ENCODE measurements around the gene SLC35E3.

Gene SLC35E3

GRCh38 chr12:68825569-68826217 is 79.7 kb downstream of the SLC35E3 start:
- H3K27ac ChIP-seq (ENCODE audit: low read depth, low read length) = no peak overlapping the region
- peaks cover 7% of the 10 kb centered on the region for H3K36me3 ChIP-seq (ENCODE audit: control insufficient read depth, insufficient read depth, low read length)
- no peak overlapping the region for H3K23ac ChIP-seq (ENCODE audit: low read length)
- WGBS (ENCODE audit: extremely low coverage, insufficient coverage, low lambda C conversion rate) = no CpG with 5 or more reads among the region's 11 CpGs
- H2BK120ac ChIP-seq (ENCODE audit: low read depth, low read length) = no peak overlapping the region
- H4K8ac ChIP-seq (ENCODE audit: low read depth, low read length) = no peak overlapping the region
- no peaks in the 10 kb centered on the region for H3K4me1 ChIP-seq (ENCODE audit: control insufficient read depth, low read depth, low read length)
- H3K4me3 ChIP-seq (ENCODE audit: low read length) = no peak overlapping the region
- no peak overlapping the region for H3K18ac ChIP-seq (ENCODE audit: low read length)
- H3K4ac ChIP-seq (ENCODE audit: low read depth, low read length) = no peak overlapping the region
- no peak overlapping the region for H3K9ac ChIP-seq (ENCODE audit: low read length)
- no peak overlapping the region for H3K4me2 ChIP-seq (ENCODE audit: low read length)
- peaks cover 2% of the 10 kb centered on the region for H3K79me1 ChIP-seq (ENCODE audit: low read length)
- no peak overlapping the region for H2AK5ac ChIP-seq (ENCODE audit: low read length)
- H3K27me3 ChIP-seq (ENCODE audit: insufficient read depth, low read length, poor library complexity) = no peaks in the 10 kb centered on the region
- H3K56ac ChIP-seq (ENCODE audit: low read length) = no peak overlapping the region
- DNase-seq = no peak
- H2BK5ac ChIP-seq (ENCODE audit: low read length) = no peak overlapping the region
- no peak overlapping the region for H2BK15ac ChIP-seq (replicated peaks; ENCODE audit: low read depth)
- no peak overlapping the region for H4K5ac ChIP-seq (ENCODE audit: low read length)
- peaks cover 2% of the 10 kb centered on the region for H3K79me2 ChIP-seq (ENCODE audit: control insufficient read depth, insufficient read depth, low read length)

GRCh38 chr12:68827895-68828671 is 82.1 kb downstream of the SLC35E3 start:
- no peak overlapping the region for H2BK120ac ChIP-seq (ENCODE audit: low read depth, low read length)
- peaks cover 2% of the 10 kb centered on the region for H3K79me1 ChIP-seq (ENCODE audit: low read length)
- H3K18ac ChIP-seq (ENCODE audit: low read length) = no peak overlapping the region
- no peaks in the 10 kb centered on the region for H3K79me2 ChIP-seq (ENCODE audit: control insufficient read depth, insufficient read depth, low read length)
- no peak overlapping the region for H3K4ac ChIP-seq (ENCODE audit: low read depth, low read length)
- no peak overlapping the region for H3K56ac ChIP-seq (ENCODE audit: low read length)
- H4K8ac ChIP-seq (ENCODE audit: low read depth, low read length) = no peak overlapping the region
- H3K23ac ChIP-seq (ENCODE audit: low read length) = no peak overlapping the region
- H2AK5ac ChIP-seq (ENCODE audit: low read length) = no peak overlapping the region
- no CpG with 5 or more reads among the region's 5 CpGs for WGBS (ENCODE audit: extremely low coverage, insufficient coverage, low lambda C conversion rate)
- DNase-seq = no peak
- no peaks in the 10 kb centered on the region for H3K27me3 ChIP-seq (ENCODE audit: insufficient read depth, low read length, poor library complexity)
- no peak overlapping the region for H2BK15ac ChIP-seq (replicated peaks; ENCODE audit: low read depth)
- H4K5ac ChIP-seq (ENCODE audit: low read length) = no peak overlapping the region
- H3K4me3 ChIP-seq (ENCODE audit: low read length) = no peak overlapping the region
- no peaks in the 10 kb centered on the region for H3K4me1 ChIP-seq (ENCODE audit: control insufficient read depth, low read depth, low read length)
- no peak overlapping the region for H3K27ac ChIP-seq (ENCODE audit: low read depth, low read length)
- H3K4me2 ChIP-seq (ENCODE audit: low read length) = no peak overlapping the region
- H3K36me3 ChIP-seq (ENCODE audit: control insufficient read depth, insufficient read depth, low read length) = peaks cover 8% of the 10 kb centered on the region
- H2BK5ac ChIP-seq (ENCODE audit: low read length) = no peak overlapping the region
- no peak overlapping the region for H3K9ac ChIP-seq (ENCODE audit: low read length)

GRCh38 chr12:68828672-68829068 is 82.7 kb downstream of the SLC35E3 start:
- Histone ChIP-seq H3K4ac (ENCODE audit: low read depth, low read length) (no peak overlapping the region), H3K79me1 (ENCODE audit: low read length) (peaks cover 2% of the 10 kb centered on the region), H3K18ac (ENCODE audit: low read length) (no peak overlapping the region), H3K27me3 (ENCODE audit: insufficient read depth, low read length, poor library complexity) (no peaks in the 10 kb centered on the region), H4K8ac (ENCODE audit: low read depth, low read length) (no peak overlapping the region), H3K36me3 (ENCODE audit: control insufficient read depth, insufficient read depth, low read length) (peaks cover 7% of the 10 kb centered on the region), H4K5ac (ENCODE audit: low read length) (no peak overlapping the region), H3K27ac (ENCODE audit: low read depth, low read length) (no peak overlapping the region), H3K79me2 (ENCODE audit: control insufficient read depth, insufficient read depth, low read length) (no peaks in the 10 kb centered on the region), H3K4me3 (ENCODE audit: low read length) (no peak overlapping the region), H2BK15ac (replicated peaks; ENCODE audit: low read depth) (no peak overlapping the region), H2AK5ac (ENCODE audit: low read length) (no peak overlapping the region), H3K9ac (ENCODE audit: low read length) (no peak overlapping the region), H3K56ac (ENCODE audit: low read length) (no peak overlapping the region), H3K23ac (ENCODE audit: low read length) (no peak overlapping the region), H2BK120ac (ENCODE audit: low read depth, low read length) (no peak overlapping the region), H3K4me2 (ENCODE audit: low read length) (no peak overlapping the region), H3K4me1 (ENCODE audit: control insufficient read depth, low read depth, low read length) (no peaks in the 10 kb centered on the region), H2BK5ac (ENCODE audit: low read length) (no peak overlapping the region)
- WGBS (ENCODE audit: extremely low coverage, insufficient coverage, low lambda C conversion rate) = no CpG with 5 or more reads among the region's 7 CpGs
- no peak for DNase-seq
